NCI-H446 treated with DMSO at 0.1 percent for 48 hours (cell line): ENCODE measurements around the gene EHMT1.

Experiments
- DNase-seq: peaks from one replicate; lab custom pipeline; 2025; lab: John Stamatoyannopoulos, UW

EHMT1 gene

GRCh38 chr9:137787786-137788505, 169.1 kb downstream of the EHMT1 start:
- DNase-seq, result no peak

DNA sequence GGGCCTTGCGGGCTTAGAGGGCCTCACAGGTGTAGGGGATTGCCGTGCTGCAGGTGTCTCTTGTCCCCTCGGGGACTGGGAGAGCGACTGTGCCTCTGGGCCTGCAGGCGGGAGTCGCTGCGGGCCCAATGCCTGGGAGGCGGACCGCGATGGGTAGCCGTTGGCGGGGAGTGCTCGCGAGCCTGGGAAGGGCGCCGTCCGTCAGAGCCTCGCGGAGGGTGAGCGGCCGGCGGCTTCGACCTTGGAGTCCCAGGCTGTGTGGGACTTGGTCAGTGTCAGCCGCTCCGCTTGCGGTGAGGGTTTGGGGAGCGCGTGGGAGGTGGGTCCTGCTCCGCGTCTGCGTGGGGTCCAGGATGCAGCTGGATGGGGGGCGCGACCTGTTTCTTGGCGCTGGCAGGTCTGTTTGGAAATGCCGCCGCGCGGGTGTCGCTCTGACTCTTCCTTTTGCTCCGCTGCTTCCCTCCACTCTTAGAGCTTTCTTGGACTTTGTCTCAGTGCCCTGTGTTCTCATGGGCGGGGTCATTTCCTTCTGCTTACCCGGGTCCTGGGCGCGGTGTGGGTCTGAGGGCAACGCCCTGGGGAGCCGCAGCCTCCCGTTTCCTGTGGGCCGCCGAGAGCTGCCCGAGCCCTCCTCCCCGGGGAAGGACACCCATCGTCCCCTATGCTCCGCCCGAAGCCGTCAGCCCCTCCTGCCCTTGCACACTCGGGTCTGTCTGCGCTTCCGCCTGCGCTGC, 169.9 kb downstream of the EHMT1 start:
- no peak for DNase-seq

DNA sequence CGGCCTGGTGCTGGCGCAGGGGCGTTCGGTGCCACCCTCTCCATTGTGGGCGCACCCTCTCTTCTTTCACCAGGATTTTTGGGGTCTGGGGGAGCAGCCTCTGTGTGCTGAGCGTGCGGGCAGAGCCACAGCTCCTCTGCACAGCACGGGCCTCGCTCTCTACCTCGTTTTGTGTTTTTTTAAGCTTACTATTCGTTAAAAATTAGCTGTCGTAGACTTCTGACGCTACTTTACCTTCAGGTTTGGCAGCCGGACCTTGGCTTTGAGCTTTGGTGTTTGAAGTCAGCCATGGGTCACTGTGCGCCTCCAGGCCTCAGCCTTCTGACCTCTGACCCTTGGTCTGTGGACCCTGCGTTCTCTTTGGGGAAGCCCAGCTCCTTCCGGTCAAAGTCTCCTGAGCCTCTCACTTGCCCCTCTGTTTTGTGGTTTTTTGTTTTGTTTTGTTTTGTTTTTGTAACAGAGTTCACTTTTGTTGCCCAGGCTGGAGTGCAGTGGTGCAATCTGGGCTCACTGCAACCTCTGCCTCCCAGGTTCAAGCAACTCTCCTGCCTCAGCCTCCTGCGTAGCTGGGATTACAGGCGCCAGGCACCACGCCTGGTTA, 170.6 kb downstream of the EHMT1 start:
- DNase-seq, result no peak

- DNase-seq, result no peak
Measured at GRCh38 chr9:137791947-137792346, 173.1 kb downstream of the EHMT1 start.

GRCh38 chr9:137793196-137793841, 174.5 kb downstream of the EHMT1 start:
- DNase-seq, result no peak

- DNase-seq, result no peak
Measured at GRCh38 chr9:137795156-137795666, 176.4 kb downstream of the EHMT1 start.

- DNase-seq, result no peak
Measured at GRCh38 chr9:137797206-137798120, 178.7 kb downstream of the EHMT1 start.

- no peak for DNase-seq
Measured at GRCh38 chr9:137798142-137798541, 179.3 kb downstream of the EHMT1 start.

- no peak for DNase-seq
Measured at GRCh38 chr9:137798901-137799629, 180.3 kb downstream of the EHMT1 start.

DNA sequence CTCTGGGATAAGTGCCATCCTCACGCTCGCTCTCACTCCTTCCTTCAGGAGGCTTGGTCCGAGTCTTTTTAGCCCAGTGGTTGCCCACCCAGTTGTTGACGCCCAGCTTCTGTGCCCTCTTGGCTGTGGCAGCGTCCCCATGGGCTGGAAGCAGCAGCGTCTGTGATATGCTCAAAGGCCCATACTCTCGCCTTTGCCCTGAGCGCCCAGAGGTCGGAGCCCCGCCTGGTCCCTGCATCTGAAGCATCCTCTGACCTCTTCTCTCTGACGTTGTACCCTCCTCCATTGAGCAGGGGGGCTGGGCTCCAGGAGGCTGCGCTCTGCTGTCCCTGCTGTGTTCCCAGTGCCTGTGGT, 180.8 kb downstream of the EHMT1 start:
- no peak for DNase-seq

- no peak for DNase-seq
Measured at GRCh38 chr9:137800196-137801022, 181.6 kb downstream of the EHMT1 start.

DNA sequence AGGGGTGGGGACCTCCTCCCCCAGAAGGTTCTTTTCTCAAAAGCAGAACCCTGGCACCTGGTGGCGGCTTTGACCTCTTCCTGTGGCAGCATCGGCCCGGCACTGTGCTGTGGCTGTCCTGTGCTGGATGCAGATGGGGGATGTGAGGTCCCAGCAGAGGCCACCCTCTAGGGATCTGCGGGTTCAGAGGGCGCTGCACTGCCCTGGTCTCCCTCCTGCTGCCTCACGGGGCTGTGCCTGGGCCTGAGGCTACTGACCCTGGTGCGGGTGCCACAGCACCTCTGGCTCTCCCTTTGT, 182.2 kb downstream of the EHMT1 start:
- DNase-seq, result no peak

DNA sequence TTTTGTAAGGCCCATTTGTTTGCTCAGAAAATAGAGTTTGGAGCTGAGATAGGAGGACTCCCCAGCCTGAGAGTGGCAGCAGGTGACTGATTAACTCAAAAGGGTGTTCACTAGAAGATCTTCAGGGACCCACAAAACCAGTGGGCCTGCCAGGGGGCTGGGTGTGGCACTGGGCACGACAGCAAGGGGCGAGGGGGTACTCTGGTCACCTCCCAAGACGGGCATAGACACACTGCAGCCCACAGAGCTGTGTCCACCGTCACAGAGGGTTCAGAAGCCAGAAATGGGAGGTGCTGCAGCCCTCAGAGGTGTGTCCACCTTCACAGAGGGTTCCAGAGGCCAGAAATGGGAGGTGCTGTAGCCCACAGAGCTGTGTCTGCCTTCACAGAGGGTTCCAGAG, 183.2 kb downstream of the EHMT1 start:
- no peak for DNase-seq

DNA sequence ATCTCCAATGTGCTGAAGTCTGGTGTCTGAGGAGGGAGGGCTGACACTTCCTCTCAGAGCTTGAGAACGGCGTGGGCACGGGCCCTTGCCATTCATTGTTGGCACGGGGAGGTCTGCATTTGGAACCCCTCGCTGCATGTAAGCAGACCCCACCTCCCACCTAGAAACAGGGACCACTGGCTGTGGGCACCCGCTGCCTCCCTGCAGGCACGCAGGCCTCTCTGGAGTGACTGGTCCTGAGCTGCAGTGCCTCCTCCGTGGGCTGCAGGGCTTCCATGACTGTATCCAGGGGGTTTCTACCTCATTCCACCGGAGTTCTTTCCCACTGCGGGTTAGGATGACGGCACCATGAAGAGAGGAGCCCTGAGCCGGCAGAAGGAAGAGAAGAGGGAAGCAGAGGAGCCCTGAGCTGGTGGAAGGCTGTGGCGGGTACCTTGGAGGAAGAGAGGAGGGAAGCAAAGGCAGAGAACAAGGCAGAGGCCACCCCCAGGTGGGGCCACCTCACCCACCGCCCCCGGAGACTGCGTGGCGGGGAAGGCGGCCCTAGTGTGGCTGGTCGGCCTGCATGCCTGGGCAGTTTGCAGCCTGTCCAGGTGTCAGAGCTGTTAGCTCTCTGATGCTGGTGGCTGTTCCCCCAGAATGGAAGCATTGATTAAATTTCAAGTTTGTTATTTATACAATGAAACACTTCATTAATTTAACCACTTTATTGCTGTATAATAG, 183.9 kb downstream of the EHMT1 start:
- DNase-seq, result no peak

DNA sequence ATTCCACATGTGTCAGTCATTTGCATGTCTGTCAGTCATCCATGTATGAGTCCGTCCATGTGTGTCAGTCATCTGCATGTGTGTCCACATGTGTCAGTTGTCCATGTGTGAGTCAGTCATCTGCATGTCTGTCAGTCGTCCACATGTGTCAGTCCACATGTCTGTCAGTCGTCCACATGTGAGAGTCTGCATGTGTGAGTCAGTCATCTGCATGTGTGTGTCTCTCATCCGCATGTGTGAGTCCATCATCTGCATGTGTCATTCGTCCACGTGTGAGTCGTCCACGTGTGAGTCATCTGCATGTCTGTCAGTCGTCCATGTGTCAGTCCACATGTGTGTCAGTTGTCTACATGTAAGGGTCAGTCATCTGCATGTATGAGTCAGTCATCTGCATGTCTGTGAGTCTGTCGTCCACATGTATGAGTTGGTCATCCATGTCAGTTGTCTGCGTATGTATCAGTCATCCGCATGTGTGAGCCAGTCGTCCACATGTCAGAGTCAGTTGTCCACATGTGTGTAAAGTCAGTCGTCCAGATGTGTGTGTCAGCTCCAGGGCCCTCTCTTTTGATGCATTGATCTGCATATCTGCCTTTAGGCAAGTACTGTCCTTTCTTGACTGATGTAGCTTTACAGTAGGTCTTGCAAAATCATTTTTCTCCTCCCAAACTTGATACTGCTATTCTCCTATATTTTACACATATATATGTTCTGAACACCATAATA, 186.3 kb downstream of the EHMT1 start:
- DNase-seq, result no peak

GRCh38 chr9:137807721-137808703, 189.2 kb downstream of the EHMT1 start:
- no peak for DNase-seq

DNA sequence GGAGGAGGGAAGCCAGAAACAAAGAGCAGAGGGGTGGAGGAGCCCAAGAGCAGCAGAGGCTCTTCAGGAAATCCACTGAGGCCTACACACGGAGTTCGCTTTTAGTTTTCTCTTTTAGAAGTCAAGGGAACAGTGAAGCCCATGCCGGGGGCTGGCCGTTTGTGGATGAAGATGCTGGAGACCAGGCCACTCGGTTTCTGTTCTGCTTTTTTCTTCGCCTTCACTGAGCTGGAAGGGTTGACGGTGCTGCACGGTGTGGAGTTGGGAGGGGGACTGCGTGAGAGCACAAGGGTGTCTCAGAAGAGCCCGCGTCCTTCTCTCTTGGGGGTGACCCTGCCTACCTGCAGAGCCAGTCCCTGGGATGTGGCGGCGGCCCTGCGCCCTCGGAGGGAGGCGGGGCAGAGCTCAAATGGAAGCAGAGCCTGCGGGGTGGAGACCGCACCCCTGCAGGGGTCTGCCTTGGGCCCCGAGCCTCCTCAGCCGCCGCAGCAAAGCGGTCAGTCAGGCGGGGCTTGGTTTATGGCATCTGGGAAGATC, 190.3 kb downstream of the EHMT1 start:
- DNase-seq, result no peak
